SK-N-SH (cell line): ENCODE measurements around the gene NPDC1. TPM values are rescaled to one million over a fixed set of nuclear protein-coding genes. Genes with fewer than 3 reads are reported as not detected.

ENCODE experiments used
- CTCF ChIA-PET: fragments of 300-600, 350-600 bp; formaldehyde crosslinking; extraction: SDS; loops from one replicate; lab custom pipeline; 2021; lab: Yijun Ruan, JAX
- POLR2A ChIA-PET: fragments of 350-600 bp; sonication (Branson Sonifier 250); formaldehyde crosslinking; extraction: SDS; loops from one replicate; lab custom pipeline; 2020; ENCODE audit warnings: antibody characterized with exemption, inconsistent platforms; lab: Yijun Ruan, JAX
- DNase-seq: peaks from one replicate; pipeline ENCODE4 v3.0.0; 2012
- H2AFZ ChIP-seq: fragments of 200-600 bp; sonication (generic); 2 replicates; pipeline ENCODE4 v1.8.1; 2016; ENCODE audit warnings: antibody characterized with exemption, mild to moderate bottlenecking, low read depth
- H3F3A ChIP-seq: fragments of 200-600 bp; sonication (generic); replicated peaks from 2 replicates; pipeline ENCODE3; 2016; ENCODE audit warnings: antibody characterized with exemption, mild to moderate bottlenecking; ENCODE audit not compliant: insufficient read depth
- H3K27ac ChIP-seq, 2 experiments: fragments of 200-500 bp in 1 of 2; fragments of 200-600 bp in 1 of 2; sonication (Bioruptor generic) in 1 of 2; sonication (generic), shearing (Covaris generic) in 1 of 2; 2 replicates each; pipeline versions ENCODE4 v1.5.1 to v1.6.1; 2014 to 2016; ENCODE audit warnings: low read depth in 2 of 2, inconsistent platforms in 1 of 2, low read length in 1 of 2, mild to moderate bottlenecking in 1 of 2, mixed read lengths in 1 of 2
- H3K27me3 ChIP-seq: fragments of 200-600 bp; sonication (generic), shearing (Covaris generic); 2 replicates; pipeline ENCODE4 v1.6.1; 2016; ENCODE audit warnings: mixed run types; ENCODE audit not compliant: insufficient read depth
- H3K36me3 ChIP-seq, 2 experiments: fragments of 200-500 bp in 1 of 2; fragments of 200-600 bp in 1 of 2; sonication (Bioruptor generic) in 1 of 2; sonication (generic) in 1 of 2; replicated peaks in 1 of 2; 2 replicates each; pipeline versions ENCODE3 to v1.5.1; 2014 to 2016; ENCODE audit warnings: low read length in 1 of 2, mild to moderate bottlenecking in 1 of 2; ENCODE audit not compliant: insufficient read depth in 2 of 2, control insufficient read depth in 1 of 2
- H3K4me1 ChIP-seq, 2 experiments: fragments of 200-500 bp in 1 of 2; fragments of 200-600 bp in 1 of 2; sonication (Bioruptor generic) in 1 of 2; sonication (generic), shearing (Covaris generic) in 1 of 2; 2 replicates each; pipeline versions ENCODE4 v1.5.1 to v1.6.1; 2014 to 2016; ENCODE audit warnings: low read depth in 1 of 2, low read length in 1 of 2, mixed run types in 1 of 2; ENCODE audit not compliant: insufficient read depth in 2 of 2, control insufficient read depth in 1 of 2
- H3K4me2 ChIP-seq: fragments of 200-600 bp; sonication (generic), shearing (Covaris generic); 2 replicates; pipeline ENCODE4 v1.6.1; 2017; ENCODE audit warnings: mixed run types
- H3K4me3 ChIP-seq, 2 experiments: fragments of 200-500 bp in 1 of 2; fragments of 200-600 bp in 1 of 2; sonication (Bioruptor generic) in 1 of 2; sonication (generic), shearing (Covaris generic) in 1 of 2; 2 replicates each; pipeline versions ENCODE4 v1.5.1 to v1.8.1; 2014 to 2016; ENCODE audit warnings: low read depth in 2 of 2, inconsistent platforms in 1 of 2, low read length in 1 of 2, mild to moderate bottlenecking in 1 of 2, mixed read lengths in 1 of 2, moderate library complexity in 1 of 2
- H3K79me2 ChIP-seq: fragments of 200-600 bp; sonication (generic); 2 replicates; pipeline ENCODE4 v1.8.1; 2017; ENCODE audit warnings: mild to moderate bottlenecking; ENCODE audit not compliant: insufficient read depth
- H3K9ac ChIP-seq: fragments of 200-600 bp; sonication (generic); 2 replicates; pipeline ENCODE4 v1.6.1; 2017; ENCODE audit warnings: mixed run types
- H3K9me2 ChIP-seq: fragments of 200-600 bp; sonication (generic); 2 replicates; pipeline ENCODE4 v1.6.1; 2017; ENCODE audit warnings: mixed run types
- H3K9me3 ChIP-seq: fragments of 200-600 bp; sonication (generic); 2 replicates; pipeline ENCODE4 v1.6.1; 2017; ENCODE audit warnings: mixed run types, mild to moderate bottlenecking, moderate library complexity
- H4K20me1 ChIP-seq: fragments of 200-600 bp; sonication (generic); 2 replicates; pipeline ENCODE4 v1.6.1; 2017; ENCODE audit warnings: mild to moderate bottlenecking, mixed run types; ENCODE audit not compliant: insufficient read depth
- CHD2 ChIP-seq: fragments of 150-350 bp; IDR thresholded peaks from 2 replicates; pipeline ENCODE4 v1.6.1; 2018; ENCODE audit warnings: low read length; ENCODE audit not compliant: partially characterized antibody
- ELF1 ChIP-seq: IDR thresholded peaks from 2 replicates; pipeline ENCODE4 v1.4.0; 2012
- EP300 ChIP-seq, 2 experiments: IDR thresholded peaks; 2 replicates each; pipeline versions ENCODE4 v1.4.0 to v1.6.1; 2012; ENCODE audit warnings: borderline replicate concordance in 1 of 2, low read depth in 1 of 2, low read length in 1 of 2
- FOXJ3 ChIP-seq: sonication (generic); formaldehyde crosslinking; IDR thresholded peaks from 2 replicates; pipeline ENCODE4 v1.5.1; 2020; ENCODE audit warnings: mild to moderate bottlenecking, missing genetic modification reagents
- FOXM1 ChIP-seq: IDR thresholded peaks from 2 replicates; pipeline ENCODE4 v1.4.0; 2012; ENCODE audit warnings: low read depth, mild to moderate bottlenecking
- GABPA ChIP-seq: IDR thresholded peaks from 2 replicates; pipeline ENCODE4 v1.4.0; 2012; ENCODE audit warnings: low read depth, mild to moderate bottlenecking
- GATA2 ChIP-seq: sonication (generic); formaldehyde crosslinking; IDR thresholded peaks from 2 replicates; pipeline ENCODE4 v1.5.0; 2020; ENCODE audit warnings: mild to moderate bottlenecking, missing genetic modification reagents
- MAX ChIP-seq: IDR thresholded peaks from 2 replicates; pipeline ENCODE4 v1.4.0; 2012; ENCODE audit warnings: low read depth
- NFIC ChIP-seq: IDR thresholded peaks from 2 replicates; pipeline ENCODE4 v1.4.0; 2012; ENCODE audit warnings: borderline replicate concordance
- RAD21 ChIP-seq: IDR thresholded peaks from 2 replicates; pipeline ENCODE4 v1.6.1; 2012; ENCODE audit warnings: mild to moderate bottlenecking, low read length
- REST ChIP-seq: IDR thresholded peaks from 2 replicates; pipeline ENCODE4 v1.6.1; 2012; ENCODE audit warnings: mild to moderate bottlenecking, low read depth, low read length, moderate library complexity
- RXRA ChIP-seq: IDR thresholded peaks from 2 replicates; pipeline ENCODE4 v1.4.0; 2012; ENCODE audit warnings: low read depth, mild to moderate bottlenecking, borderline replicate concordance
- TCF12 ChIP-seq: IDR thresholded peaks from 2 replicates; pipeline ENCODE4 v1.4.0; 2012
- TEAD4 ChIP-seq: IDR thresholded peaks from 2 replicates; pipeline ENCODE4 v1.4.0; 2012; ENCODE audit warnings: mild to moderate bottlenecking, borderline replicate concordance; ENCODE audit not compliant: insufficient read depth
- WGBS: methylation state at CpG from one replicate; pipeline ENCODE4 v1.1.6; 2017; ENCODE audit warnings: low lambda C conversion rate; 5-methylcytosine and 5-hydroxymethylcytosine counted together
- polyA plus RNA-seq, 3 experiments: library from polyadenylated mRNA; depleted of rRNA; stranded (reverse); fragments of >200 nt; gene quantifications; 2 replicates each; pipeline ENCODE4 v1.2.3, GENCODE V29; 2012
- TF ChIP-seq, protein P1 (sequence below): fragments of 200-600 bp; sonication (generic); IDR thresholded peaks from 2 replicates; pipeline ENCODE4 v1.6.1; 2017; ENCODE audit warnings: antibody characterized with exemption, mild to moderate bottlenecking, moderate library complexity
- TF ChIP-seq, protein P2 (sequence below): fragments of 150-350 bp; IDR thresholded peaks from 2 replicates; pipeline ENCODE4 v1.6.1; 2017; ENCODE audit warnings: antibody characterized with exemption, low read length, low read depth, borderline replicate concordance

The NPDC1 gene
- polyA plus RNA-seq, 1 of the 3 experiments (the other 2 are of a cell fraction) = 48.1 TPM

GRCh38 chr9:137064027-137064879, 18.3 kb upstream of the NPDC1 start (continued):
- TF ChIP-seq RAD21 (peak; percentile 74), GATA2 (CRISPR knock-in tag) (no peak), TCF12 (no peak), CHD2 (peak; percentile 45), NFIC (no peak), REST (peak; percentile 75; the same call in 1 of the 2 replicates)
- TF ChIP-seq, protein P1, sequence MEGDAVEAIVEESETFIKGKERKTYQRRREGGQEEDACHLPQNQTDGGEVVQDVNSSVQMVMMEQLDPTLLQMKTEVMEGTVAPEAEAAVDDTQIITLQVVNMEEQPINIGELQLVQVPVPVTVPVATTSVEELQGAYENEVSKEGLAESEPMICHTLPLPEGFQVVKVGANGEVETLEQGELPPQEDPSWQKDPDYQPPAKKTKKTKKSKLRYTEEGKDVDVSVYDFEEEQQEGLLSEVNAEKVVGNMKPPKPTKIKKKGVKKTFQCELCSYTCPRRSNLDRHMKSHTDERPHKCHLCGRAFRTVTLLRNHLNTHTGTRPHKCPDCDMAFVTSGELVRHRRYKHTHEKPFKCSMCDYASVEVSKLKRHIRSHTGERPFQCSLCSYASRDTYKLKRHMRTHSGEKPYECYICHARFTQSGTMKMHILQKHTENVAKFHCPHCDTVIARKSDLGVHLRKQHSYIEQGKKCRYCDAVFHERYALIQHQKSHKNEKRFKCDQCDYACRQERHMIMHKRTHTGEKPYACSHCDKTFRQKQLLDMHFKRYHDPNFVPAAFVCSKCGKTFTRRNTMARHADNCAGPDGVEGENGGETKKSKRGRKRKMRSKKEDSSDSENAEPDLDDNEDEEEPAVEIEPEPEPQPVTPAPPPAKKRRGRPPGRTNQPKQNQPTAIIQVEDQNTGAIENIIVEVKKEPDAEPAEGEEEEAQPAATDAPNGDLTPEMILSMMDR = peak; percentile 85

DNA sequence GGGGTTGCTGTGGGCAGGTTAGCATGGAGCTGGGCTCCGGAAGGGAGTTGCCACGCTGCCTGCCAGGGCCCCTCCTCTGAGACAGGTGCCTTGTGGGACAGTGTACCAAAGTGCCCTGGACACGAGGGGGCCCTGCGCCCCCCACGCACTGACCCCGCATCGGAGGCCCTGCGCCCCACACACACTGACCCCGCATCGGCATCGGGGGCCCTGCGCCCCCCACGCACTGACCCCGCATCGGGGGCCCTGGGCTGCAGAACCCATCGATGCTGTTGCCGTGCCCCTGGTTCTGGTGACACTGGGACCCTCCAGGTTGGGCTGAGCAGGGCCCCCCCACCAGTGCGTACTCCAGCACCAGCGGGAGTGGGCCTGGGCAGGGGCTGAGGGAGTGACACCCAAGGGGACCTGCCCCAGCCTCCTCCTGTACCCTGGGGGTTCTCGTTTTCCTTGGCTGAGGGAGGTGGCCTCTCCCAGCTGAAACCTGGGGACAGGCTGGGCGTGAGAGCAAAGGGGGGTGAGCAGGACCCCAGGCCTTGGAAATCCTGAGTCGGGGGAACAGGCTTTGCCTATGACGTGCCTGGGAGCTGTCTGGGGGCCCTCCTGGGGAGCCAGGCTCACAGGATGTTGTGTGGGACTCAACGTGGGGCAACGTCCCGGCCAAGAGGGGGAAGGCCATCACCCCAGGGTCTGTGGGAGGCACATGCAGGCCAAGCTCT, 17.5 kb upstream of the NPDC1 start:
- DNase-seq = no peak
- no peak overlapping the region for H3K9ac ChIP-seq
- POLR2A ChIA-PET = interaction anchor here (1.2 kb wide), 1 partner anchor 8 kb away, joined by 7 read pairs; no protein-coding TSS in a partner anchor
- peaks cover 5% of the 10 kb centered on the region for H3F3A ChIP-seq
- peak overlapping the region in 1 of 2 experiments; percentile 11; a peak in 1 of 4 replicates for H3K27ac ChIP-seq
- CTCF ChIA-PET = interaction anchor here (0.6 to 16.8 kb wide), 24 partner anchors 9 to 294 kb away, joined by 3 to 803 read pairs (median 4); partner anchors contain the start of genes ABCA2, AJM1, CLIC3 and CYSRT1
- H3K27me3 ChIP-seq = no peaks in the 10 kb centered on the region
- no peak overlapping the region for H2AFZ ChIP-seq
- H3K9me2 ChIP-seq = no peaks in the 10 kb centered on the region
- H3K4me1 ChIP-seq = peaks cover 0 to 11% of the 10 kb centered on the region in 2 experiments; a peak in 1 of 4 replicates
- H3K4me3 ChIP-seq = no peak overlapping the region
- H3K9me3 ChIP-seq = no peaks in the 10 kb centered on the region
- WGBS = 83% methylated on average over 4 of the region's 26 CpGs
- no peaks in the 10 kb centered on the region for H3K36me3 ChIP-seq
- H4K20me1 ChIP-seq = peaks cover 12% of the 10 kb centered on the region; the same call in 1 of the 2 replicates
- H3K4me2 ChIP-seq = no peak overlapping the region
- no peaks in the 10 kb centered on the region for H3K79me2 ChIP-seq
- no peak for TF ChIP-seq FOXM1
- no peak for TF ChIP-seq TCF12
- TF ChIP-seq GATA2 (CRISPR knock-in tag) = no peak
- TF ChIP-seq GABPA = no peak
- TF ChIP-seq FOXJ3 (CRISPR knock-in tag) = no peak
- TF ChIP-seq CHD2 = no peak
- TF ChIP-seq RXRA = no peak
- no peak for TF ChIP-seq TEAD4
- TF ChIP-seq EP300 (IDR thresholded peaks at IDR 0.05; ENCODE audit: borderline replicate concordance in 1 of 2, low read depth in 1 of 2, low read length in 1 of 2) = no peak
- TF ChIP-seq, protein P2, sequence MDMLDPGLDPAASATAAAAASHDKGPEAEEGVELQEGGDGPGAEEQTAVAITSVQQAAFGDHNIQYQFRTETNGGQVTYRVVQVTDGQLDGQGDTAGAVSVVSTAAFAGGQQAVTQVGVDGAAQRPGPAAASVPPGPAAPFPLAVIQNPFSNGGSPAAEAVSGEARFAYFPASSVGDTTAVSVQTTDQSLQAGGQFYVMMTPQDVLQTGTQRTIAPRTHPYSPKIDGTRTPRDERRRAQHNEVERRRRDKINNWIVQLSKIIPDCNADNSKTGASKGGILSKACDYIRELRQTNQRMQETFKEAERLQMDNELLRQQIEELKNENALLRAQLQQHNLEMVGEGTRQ = no peak
- TF ChIP-seq ELF1 = no peak
- no peak for TF ChIP-seq RAD21
- no peak for TF ChIP-seq MAX
- no peak for TF ChIP-seq REST
